Caki2 (cell line): ENCODE data around the gene OR2H1. TPM values are rescaled to one million over a fixed set of nuclear protein-coding genes. Genes with fewer than 3 reads are reported as not detected.

ENCODE experiments used
- DNase-seq: peaks from one replicate; pipeline ENCODE4 v3.0.0-alpha.2; 2015; ENCODE audit warnings: low read depth
- in situ Hi-C: cut with HindIII; loops from 2 replicates; pipeline ENCODE4 v1.10.0; 2016; ENCODE audit warnings: low sequenced_read_pairs, low pct_unique_long_range_greater_than_20kb, mixed read lengths
- total RNA-seq: library from RNA; depleted of rRNA; stranded (reverse); fragments of >200 nt; shearing (Covaris generic); gene quantifications from 2 replicates; pipeline ENCODE4 v1.2.3, GENCODE V29; 2014; ENCODE audit warnings: low replicate concordance

The OR2H1 gene
- total RNA-seq, 1 experiment from 2014 or later, result not detected

- no peak for DNase-seq
- in situ Hi-C loops, result no loop called here
Measured at GRCh38 chr6:29477923-29478450, 21.0 kb downstream of the OR2H1 start.

GRCh38 chr6:29478740-29479139 lies 21.8 kb downstream of the OR2H1 start:
- in situ Hi-C loops, result no loop called here
- no peak for DNase-seq

GRCh38 chr6:29479560-29479959 lies 22.6 kb downstream of the OR2H1 start:
- in situ Hi-C loops, result no loop called here
- DNase-seq, result no peak

GRCh38 chr6:29483186-29483585 lies 26.2 kb downstream of the OR2H1 start:
- DNase-seq, result no peak
- in situ Hi-C loops, result no loop called here

GRCh38 chr6:29483735-29484134 lies 26.8 kb downstream of the OR2H1 start:
- in situ Hi-C loops, result no loop called here
- DNase-seq, result no peak

- DNase-seq, result no peak
- in situ Hi-C loops, result no loop called here
Measured at GRCh38 chr6:29486577-29486976, 29.6 kb downstream of the OR2H1 start.

GRCh38 chr6:29487131-29487530 lies 30.2 kb downstream of the OR2H1 start:
- in situ Hi-C loops, result no loop called here
- no peak for DNase-seq

GRCh38 chr6:29487660-29488059 lies 30.7 kb downstream of the OR2H1 start, which contains the start of gene MAS1L:
Gene MAS1L (minus strand): TSS chr6:29487956. CDS start chr6:29487902, 54 bp downstream.
- in situ Hi-C loops, result no loop called here
- no peak for DNase-seq

GRCh38 chr6:29488874-29489273 lies 31.9 kb downstream of the OR2H1 start:
- no peak for DNase-seq
- in situ Hi-C loops, result no loop called here

GRCh38 chr6:29489286-29489685 lies 32.3 kb downstream of the OR2H1 start:
- in situ Hi-C loops, result no loop called here
- no peak for DNase-seq

- in situ Hi-C loops, result no loop called here
- no peak for DNase-seq
Measured at GRCh38 chr6:29490055-29490454, 33.1 kb downstream of the OR2H1 start.

- in situ Hi-C loops, result no loop called here
- no peak for DNase-seq
Measured at GRCh38 chr6:29490552-29490951, 33.6 kb downstream of the OR2H1 start.

GRCh38 chr6:29491574-29491973 lies 34.6 kb downstream of the OR2H1 start:
- DNase-seq, result no peak
- in situ Hi-C loops, result no loop called here

- in situ Hi-C loops, result no loop called here
- DNase-seq, result no peak
Measured at GRCh38 chr6:29493261-29493660, 36.3 kb downstream of the OR2H1 start.

GRCh38 chr6:29494131-29494530 lies 37.2 kb downstream of the OR2H1 start:
- no peak for DNase-seq
- in situ Hi-C loops, result no loop called here

GRCh38 chr6:29495571-29495970 lies 38.6 kb downstream of the OR2H1 start:
- in situ Hi-C loops, result no loop called here
- DNase-seq, result no peak

GRCh38 chr6:29496961-29497360 lies 40.0 kb downstream of the OR2H1 start:
- in situ Hi-C loops, result no loop called here

GRCh38 chr6:29499704-29500103 lies 42.7 kb downstream of the OR2H1 start:
- no peak for DNase-seq
- in situ Hi-C loops, result no loop called here

More at GRCh38 chr6:29496961-29497360, 40.0 kb downstream of the OR2H1 start:
- DNase-seq, result no peak

GRCh38 chr6:29500594-29500993 lies 43.6 kb downstream of the OR2H1 start:
- in situ Hi-C loops, result no loop called here

GRCh38 chr6:29501106-29501505 lies 44.2 kb downstream of the OR2H1 start:
- in situ Hi-C loops, result no loop called here
- DNase-seq, result no peak

More at GRCh38 chr6:29500594-29500993, 43.6 kb downstream of the OR2H1 start:
- DNase-seq, result no peak

- in situ Hi-C loops, result no loop called here
- DNase-seq, result no peak
Measured at GRCh38 chr6:29502181-29502580, 45.2 kb downstream of the OR2H1 start.
